ENCODE data around the gene SLC25A19. TPM values are rescaled to one million over a fixed set of nuclear protein-coding genes. Genes with fewer than 3 reads are reported as not detected.

The SLC25A19 gene
- total RNA-seq, 1 donor from 2014 or later = 12.8 TPM

GRCh38 chr17:75316253-75316652, 27.0 kb upstream of the SLC25A19 start:
- FAIRE-seq = no peak
- no peaks in the 10 kb centered on the region for H3K27me3 ChIP-seq (ENCODE audit: insufficient read depth, low read length)
- no peak overlapping the region for H2AFZ ChIP-seq (ENCODE audit: low read depth, low read length)
- H3K27ac ChIP-seq (ENCODE audit: low read depth, low read length) = no peak overlapping the region
- no peak for DNase-seq (ENCODE audit: low read depth)
- H3K4me1 ChIP-seq (ENCODE audit: insufficient read depth, low read length) = peaks cover 25% of the 10 kb centered on the region
- H3K27ac Mint-ChIP-seq (ENCODE audit: unreplicated experiment) = no peak overlapping the region
- peaks cover 32% of the 10 kb centered on the region for H3K4me1 Mint-ChIP-seq (ENCODE audit: low read depth, unreplicated experiment)
- TF ChIP-seq CTCF (IDR thresholded peaks at IDR 0.05; ENCODE audit: insufficient read depth, low read depth, low read length) (no peak), EZH2 (IDR thresholded peaks at IDR 0.05; ENCODE audit: insufficient read depth, low read length) (no peak)
- H3K9ac ChIP-seq (ENCODE audit: low read length) = no peak overlapping the region
- no peaks in the 10 kb centered on the region for H3K9me3 Mint-ChIP-seq (ENCODE audit: unreplicated experiment)
- H3K79me2 ChIP-seq (ENCODE audit: insufficient read depth, low read length) = peaks cover 3% of the 10 kb centered on the region
- H4K20me1 ChIP-seq (ENCODE audit: insufficient read depth, low read length) = peaks cover 31% of the 10 kb centered on the region
- H3K36me3 Mint-ChIP-seq (ENCODE audit: low read depth, unreplicated experiment) = peaks cover 22% of the 10 kb centered on the region
- H3K4me3 ChIP-seq (ENCODE audit: insufficient read depth, low read depth, low read length) = no peak overlapping the region
- peaks cover 16% of the 10 kb centered on the region for H3K36me3 ChIP-seq (ENCODE audit: insufficient read depth, low read length)
- no peaks in the 10 kb centered on the region for H3K27me3 Mint-ChIP-seq (ENCODE audit: low read depth, unreplicated experiment)
- no peak overlapping the region for H3K4me3 Mint-ChIP-seq (ENCODE audit: unreplicated experiment)
- H3K4me2 ChIP-seq (ENCODE audit: low read length) = peak overlapping the region; percentile 14
- H3K9me3 ChIP-seq (ENCODE audit: insufficient read depth, low read depth, low read length) = no peaks in the 10 kb centered on the region

- FAIRE-seq = no peak
- Mint-ChIP-seq H3K9me3 (ENCODE audit: unreplicated experiment) (no peaks in the 10 kb centered on the region), H3K27ac (ENCODE audit: unreplicated experiment) (no peak overlapping the region), H3K4me1 (ENCODE audit: low read depth, unreplicated experiment) (peaks cover 31% of the 10 kb centered on the region), H3K36me3 (ENCODE audit: low read depth, unreplicated experiment) (peaks cover 22% of the 10 kb centered on the region), H3K4me3 (ENCODE audit: unreplicated experiment) (no peak overlapping the region), H3K27me3 (ENCODE audit: low read depth, unreplicated experiment) (no peaks in the 10 kb centered on the region)
- TF ChIP-seq EZH2 (IDR thresholded peaks at IDR 0.05; ENCODE audit: insufficient read depth, low read length) (no peak), CTCF (IDR thresholded peaks at IDR 0.05; ENCODE audit: insufficient read depth, low read depth, low read length) (no peak)
- peak; percentile 59 for DNase-seq (ENCODE audit: low read depth)
- Histone ChIP-seq H3K4me1 (ENCODE audit: insufficient read depth, low read length) (peaks cover 22% of the 10 kb centered on the region), H4K20me1 (ENCODE audit: insufficient read depth, low read length) (peaks cover 31% of the 10 kb centered on the region), H3K27ac (ENCODE audit: low read depth, low read length) (no peak overlapping the region), H3K36me3 (ENCODE audit: insufficient read depth, low read length) (peaks cover 16% of the 10 kb centered on the region), H3K79me2 (ENCODE audit: insufficient read depth, low read length) (peaks cover 3% of the 10 kb centered on the region), H3K9me3 (ENCODE audit: insufficient read depth, low read depth, low read length) (no peaks in the 10 kb centered on the region), H3K27me3 (ENCODE audit: insufficient read depth, low read length) (no peaks in the 10 kb centered on the region), H3K4me2 (ENCODE audit: low read length) (peak overlapping the region; percentile 14), H2AFZ (ENCODE audit: low read depth, low read length) (no peak overlapping the region), H3K9ac (ENCODE audit: low read length) (no peak overlapping the region), H3K4me3 (ENCODE audit: insufficient read depth, low read depth, low read length) (no peak overlapping the region)
These were observed 26.5 kb upstream of the SLC25A19 start for GRCh38 chr17:75315541-75316243.

- Histone ChIP-seq H2AFZ (ENCODE audit: low read depth, low read length) (no peak overlapping the region), H3K4me3 (ENCODE audit: insufficient read depth, low read depth, low read length) (no peak overlapping the region), H3K9ac (ENCODE audit: low read length) (no peak overlapping the region), H3K27ac (ENCODE audit: low read depth, low read length) (no peak overlapping the region), H3K27me3 (ENCODE audit: insufficient read depth, low read length) (no peaks in the 10 kb centered on the region), H3K79me2 (ENCODE audit: insufficient read depth, low read length) (peaks cover 3% of the 10 kb centered on the region), H3K36me3 (ENCODE audit: insufficient read depth, low read length) (peaks cover 16% of the 10 kb centered on the region), H3K4me1 (ENCODE audit: insufficient read depth, low read length) (peaks cover 10% of the 10 kb centered on the region), H4K20me1 (ENCODE audit: insufficient read depth, low read length) (peaks cover 23% of the 10 kb centered on the region), H3K9me3 (ENCODE audit: insufficient read depth, low read depth, low read length) (no peaks in the 10 kb centered on the region), H3K4me2 (ENCODE audit: low read length) (no peak overlapping the region)
- Mint-ChIP-seq H3K27ac (ENCODE audit: unreplicated experiment) (no peak overlapping the region), H3K9me3 (ENCODE audit: unreplicated experiment) (no peaks in the 10 kb centered on the region), H3K27me3 (ENCODE audit: low read depth, unreplicated experiment) (no peaks in the 10 kb centered on the region), H3K4me1 (ENCODE audit: low read depth, unreplicated experiment) (peaks cover 20% of the 10 kb centered on the region), H3K4me3 (ENCODE audit: unreplicated experiment) (no peak overlapping the region), H3K36me3 (ENCODE audit: low read depth, unreplicated experiment) (peaks cover 18% of the 10 kb centered on the region)
- TF ChIP-seq EZH2 (IDR thresholded peaks at IDR 0.05; ENCODE audit: insufficient read depth, low read length) (no peak), CTCF (IDR thresholded peaks at IDR 0.05; ENCODE audit: insufficient read depth, low read depth, low read length) (no peak)
- DNase-seq (ENCODE audit: low read depth) = no peak
- no peak for FAIRE-seq
These were observed 24.8 kb upstream of the SLC25A19 start for GRCh38 chr17:75313941-75314551.
